Stimulated activated CD8-positive, alpha-beta memory T cell treated with anti-CD3 and anti-CD28 coated beads, Interleukin-7, amount 100 ng/mL, for 48 hours (primary cell): ENCODE measurements around the gene BICD2.

Experiments used
- DNase-seq, 2 donors: peaks; one replicate each; pipeline ENCODE4 v3.0.0-alpha.2; 2020; ENCODE audit warnings: low read depth in 1 of 2; ENCODE audit errors: extremely low read depth in 1 of 2

BICD2 gene

GRCh38 chr9:92728831-92729734, 35.5 kb downstream of the BICD2 start:
- DNase-seq, result no peak

- no peak for DNase-seq
Observed at GRCh38 chr9:92727716-92728700, 36.6 kb downstream of the BICD2 start.

- DNase-seq, result no peak
Observed at GRCh38 chr9:92726971-92727715, 37.5 kb downstream of the BICD2 start.

- no peak for DNase-seq
Observed at GRCh38 chr9:92726348-92726747, 38.3 kb downstream of the BICD2 start.

GRCh38 chr9:92725766-92726165, 38.9 kb downstream of the BICD2 start:
- no peak for DNase-seq

GRCh38 chr9:92725266-92725545, 39.4 kb downstream of the BICD2 start:
- DNase-seq, result no peak

GRCh38 chr9:92724528-92725265, 39.9 kb downstream of the BICD2 start:
- DNase-seq, result no peak

- no peak for DNase-seq
Observed at GRCh38 chr9:92723801-92724323, 40.8 kb downstream of the BICD2 start.

- DNase-seq, result no peak
Observed at GRCh38 chr9:92723299-92723625, 41.4 kb downstream of the BICD2 start.

- no peak for DNase-seq
Observed at GRCh38 chr9:92722386-92723298, 42.0 kb downstream of the BICD2 start.

- DNase-seq, result no peak
Observed at GRCh38 chr9:92721548-92721947, 43.1 kb downstream of the BICD2 start.

- no peak for DNase-seq
Observed at GRCh38 chr9:92720807-92721535, 43.7 kb downstream of the BICD2 start.

GRCh38 chr9:92720209-92720765, 44.3 kb downstream of the BICD2 start:
- DNase-seq, result no peak

- DNase-seq, result no peak
Observed at GRCh38 chr9:92719028-92719647, 45.5 kb downstream of the BICD2 start.

- no peak for DNase-seq
Observed at GRCh38 chr9:92718086-92719001, 46.3 kb downstream of the BICD2 start.

GRCh38 chr9:92717201-92718085, 47.2 kb downstream of the BICD2 start:
- DNase-seq, result no peak
